Left lung (tissue), 10 donors: ENCODE results near the gene SLC46A1. TPM values are rescaled to one million over a fixed set of nuclear protein-coding genes. Genes with fewer than 3 reads are reported as not detected.

ENCODE experiments used
- ATAC-seq: fragments of 200-7000 bp; cut with Tn5 transposase; one replicate; pipeline ENCODE4 v1.9.1; 2020; ENCODE audit warnings: moderate library complexity
- DNase-seq, 4 donors: peaks; one replicate each; pipeline ENCODE4 v3.0.0-alpha.2; 2013 to 2020
- H3K27ac ChIP-seq, 2 donors: fragments of 200-600 bp; sonication (generic) in 1 of 2; one replicate each; pipeline versions ENCODE4 v1.5.0 to v1.8.0; 2020 to 2021
- H3K27me3 ChIP-seq, 2 donors: fragments of 200-600 bp; sonication (generic) in 1 of 2; one replicate each; pipeline versions ENCODE4 v1.5.0 to v1.8.0; 2020 to 2021
- H3K36me3 ChIP-seq, 2 donors: fragments of 200-600 bp; sonication (generic) in 1 of 2; one replicate each; pipeline versions ENCODE4 v1.5.0 to v1.8.0; 2020 to 2021
- H3K4me1 ChIP-seq, 2 donors: fragments of 200-600 bp; one replicate each; pipeline ENCODE4 v1.8.0; 2021
- H3K4me3 ChIP-seq, 2 donors: fragments of 200-600 bp; sonication (generic) in 1 of 2; one replicate each; pipeline versions ENCODE4 v1.5.0 to v1.8.0; 2020 to 2021; ENCODE audit warnings: mild to moderate bottlenecking in 1 of 2
- H3K9me3 ChIP-seq, 2 donors: fragments of 200-600 bp; sonication (generic) in 1 of 2; one replicate each; pipeline versions ENCODE4 v1.5.0 to v1.8.0; 2020 to 2021
- CTCF ChIP-seq, 2 donors: fragments of 200-600 bp; sonication (generic) in 1 of 2; IDR thresholded peaks; one replicate each; pipeline versions ENCODE4 v1.5.0 to v1.8.0; 2021; ENCODE audit warnings: antibody characterized with exemption in 2 of 2
- intact Hi-C, 2 donors: fragments of 100-400 bp; cut with DNase I; formaldehyde crosslinking; loops; one replicate each; pipeline versions ENCODE4 v1.11.2 to v1.14.2; 2022
- polyA plus RNA-seq, 6 donors: library from polyadenylated mRNA; unstranded; fragments of 120-200 nt; gene quantifications; one replicate each; pipeline ENCODE4 v1.2.1, GENCODE V29; 2013; ENCODE audit not compliant: insufficient read length in 6 of 6
- total RNA-seq, 2 donors: library from RNA; stranded (reverse); fragmentation: NEBNext Ultra II Directional; extraction: Animal tissue kit (Norgen Biotek cat#: 25700); gene quantifications; one replicate each; pipeline ENCODE4 v1.2.1, GENCODE V29; 2021
- donor health status: DM: no; HTN: yes; CAD: no.
- donor health status: DM: no; HTN: no; CAD: no.

SLC46A1 gene
- total and polyA plus RNA-seq, 8 donors = 7.9 to 28.8 (median 11.4) TPM

GRCh38 chr17:28379814-28380801 lies 25.9 kb downstream of the SLC46A1 start:
- peaks cover 0 to 33% of the 10 kb centered on the region in 2 donors for H3K27me3 ChIP-seq
- no peak for TF ChIP-seq CTCF (IDR thresholded peaks at IDR 0.05)
- DNase-seq = no peak
- peak; percentile 31 for ATAC-seq
- no peaks in the 10 kb centered on the region for H3K9me3 ChIP-seq
- no peak overlapping the region for H3K27ac ChIP-seq
- H3K4me1 ChIP-seq = peaks cover 0 to 32% of the 10 kb centered on the region in 2 donors
- intact Hi-C loops = no loop called here
- no peak overlapping the region for H3K4me3 ChIP-seq
- no peaks in the 10 kb centered on the region for H3K36me3 ChIP-seq

- no peak for TF ChIP-seq CTCF (IDR thresholded peaks at IDR 0.05)
- ATAC-seq (no peak), DNase-seq (no peak)
- peaks cover 7 to 32% of the 10 kb centered on the region in 2 donors for H3K4me1 ChIP-seq
- H3K36me3 ChIP-seq = no peaks in the 10 kb centered on the region
- H3K4me3 ChIP-seq = no peak overlapping the region
- H3K27me3 ChIP-seq = peaks cover 0 to 37% of the 10 kb centered on the region in 2 donors
- no peaks in the 10 kb centered on the region for H3K9me3 ChIP-seq
- no peak overlapping the region for H3K27ac ChIP-seq
- intact Hi-C loops = no loop called here
Observed at GRCh38 chr17:28372945-28373274, 33.1 kb downstream of the SLC46A1 start.

GRCh38 chr17:28372203-28372944 lies 33.6 kb downstream of the SLC46A1 start:
- TF ChIP-seq CTCF (IDR thresholded peaks at IDR 0.05) = no peak
- Histone ChIP-seq H3K4me1 (peaks cover 7 to 32% of the 10 kb centered on the region in 2 donors), H3K9me3 (no peaks in the 10 kb centered on the region), H3K27ac (no peak overlapping the region), H3K36me3 (no peaks in the 10 kb centered on the region), H3K27me3 (peaks cover 0 to 37% of the 10 kb centered on the region in 2 donors), H3K4me3 (peak overlapping the region; percentile 21 to 49)
- peak in 1 of 4 donors; percentile 82 for DNase-seq
- peak; percentile 3 for ATAC-seq
- intact Hi-C loops = no loop called here

- ATAC-seq = peak; percentile 88
- H3K4me3 ChIP-seq = peak within 1 kb of the TSS; percentile 21 to 49
- H3K9me3 ChIP-seq = no peaks in the 10 kb centered on the region
- DNase-seq = peak; percentile 83 to 94 (median 88)
- no peaks in the 10 kb centered on the region for H3K36me3 ChIP-seq
- intact Hi-C loops = no loop called here
- H3K27ac ChIP-seq = peak within 1 kb of the TSS; percentile 37 to 58
- H3K4me1 ChIP-seq = peaks cover 7 to 32% of the 10 kb centered on the region in 2 donors
- TF ChIP-seq CTCF (IDR thresholded peaks at IDR 0.05) = no peak
- peaks cover 0 to 37% of the 10 kb centered on the region in 2 donors for H3K27me3 ChIP-seq
Observed at GRCh38 chr17:28371245-28372202, 34.5 kb downstream of the SLC46A1 start, which contains the start of gene SARM1. SARM1 (plus strand) TSS chr17:28371694; CDS start chr17:28372033, 339 bp downstream.
